ENCODE results near the gene FUT4. TPM values are rescaled to one million over a fixed set of nuclear protein-coding genes. Genes with fewer than 3 reads are reported as not detected.

The FUT4 gene
- total RNA-seq, 1 experiment from 2014 or later = 7.7 TPM

GRCh38 chr11:94560834-94561233, 17.1 kb downstream of the FUT4 start (continued):
- TF ChIP-seq ZNF671 (CRISPR knock-in tag; IDR thresholded peaks at IDR 0.05) (no peak), ESRRA (CRISPR knock-in tag; IDR thresholded peaks at IDR 0.05; ENCODE audit: borderline replicate concordance) (no peak), NFYB (CRISPR knock-in tag; conservative IDR thresholded peaks at IDR 0.05; ENCODE audit: low read depth) (no peak), FOXP1 (CRISPR knock-in tag; IDR thresholded peaks at IDR 0.05; ENCODE audit: borderline replicate concordance) (no peak), ZNF416 (CRISPR knock-in tag; IDR thresholded peaks at IDR 0.05) (no peak), CREB1 (CRISPR knock-in tag; IDR thresholded peaks at IDR 0.05) (no peak)
- TF ChIP-seq, protein P1, sequence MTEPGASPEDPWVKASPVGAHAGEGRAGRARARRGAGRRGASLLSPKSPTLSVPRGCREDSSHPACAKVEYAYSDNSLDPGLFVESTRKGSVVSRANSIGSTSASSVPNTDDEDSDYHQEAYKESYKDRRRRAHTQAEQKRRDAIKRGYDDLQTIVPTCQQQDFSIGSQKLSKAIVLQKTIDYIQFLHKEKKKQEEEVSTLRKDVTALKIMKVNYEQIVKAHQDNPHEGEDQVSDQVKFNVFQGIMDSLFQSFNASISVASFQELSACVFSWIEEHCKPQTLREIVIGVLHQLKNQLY (CRISPR knock-in tag; IDR thresholded peaks at IDR 0.05) = no peak
- TF ChIP-seq, protein P2, sequence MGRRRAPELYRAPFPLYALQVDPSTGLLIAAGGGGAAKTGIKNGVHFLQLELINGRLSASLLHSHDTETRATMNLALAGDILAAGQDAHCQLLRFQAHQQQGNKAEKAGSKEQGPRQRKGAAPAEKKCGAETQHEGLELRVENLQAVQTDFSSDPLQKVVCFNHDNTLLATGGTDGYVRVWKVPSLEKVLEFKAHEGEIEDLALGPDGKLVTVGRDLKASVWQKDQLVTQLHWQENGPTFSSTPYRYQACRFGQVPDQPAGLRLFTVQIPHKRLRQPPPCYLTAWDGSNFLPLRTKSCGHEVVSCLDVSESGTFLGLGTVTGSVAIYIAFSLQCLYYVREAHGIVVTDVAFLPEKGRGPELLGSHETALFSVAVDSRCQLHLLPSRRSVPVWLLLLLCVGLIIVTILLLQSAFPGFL (CRISPR knock-in tag; IDR thresholded peaks at IDR 0.05; ENCODE audit: borderline replicate concordance) = no peak

DNA sequence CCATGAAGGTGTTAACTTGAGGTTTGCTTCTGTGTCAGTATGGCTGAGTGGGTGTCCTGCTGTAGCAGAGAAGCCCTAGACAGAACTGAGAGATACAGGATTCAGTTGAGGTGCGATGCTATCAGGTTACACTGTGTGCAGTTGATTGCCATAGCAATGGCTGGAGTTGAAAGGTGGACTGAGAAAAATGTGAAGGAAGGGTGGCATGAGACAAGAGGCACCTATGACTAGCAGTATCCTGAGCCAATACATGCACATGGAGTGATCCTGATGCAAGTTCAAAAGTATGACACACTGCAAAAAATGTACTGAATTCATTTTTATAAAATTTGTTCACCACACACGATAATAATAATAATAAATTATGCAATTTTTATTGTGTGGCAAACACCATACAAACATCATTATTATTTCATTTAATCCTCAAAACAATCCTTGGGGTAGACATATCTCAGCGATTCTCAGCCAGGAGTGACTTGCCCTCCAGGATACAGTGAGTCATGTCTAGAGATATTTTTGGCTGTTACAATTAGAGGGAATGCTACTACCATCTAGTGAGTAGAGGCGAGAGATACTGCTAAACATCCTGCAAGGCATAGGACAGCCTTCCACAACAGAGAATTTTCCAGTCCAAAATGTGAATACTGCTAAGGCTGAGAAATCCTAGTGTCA, 19.6 kb downstream of the FUT4 start:
- peak; percentile 68 for ATAC-seq
- no peaks in the 10 kb centered on the region for H3K9me3 Mint-ChIP-seq
- DNase-seq (ENCODE audit: low spot score) = no peak
- H3K4me3 Mint-ChIP-seq = no peak overlapping the region
- ChIA-PET CTCF (no interaction called here), POLR2A (no interaction called here)
- peaks cover 13% of the 10 kb centered on the region for H3K4me1 Mint-ChIP-seq
- no peaks in the 10 kb centered on the region; the same call in 1 of the 2 replicates for H3K27me3 Mint-ChIP-seq (ENCODE audit: low read depth)
- no peak for TF ChIP-seq ZBTB43 (CRISPR knock-in tag; IDR thresholded peaks at IDR 0.05)
- no peak for TF ChIP-seq ZNF281 (CRISPR knock-in tag; IDR thresholded peaks at IDR 0.05)
- TF ChIP-seq NFYB (CRISPR knock-in tag; conservative IDR thresholded peaks at IDR 0.05; ENCODE audit: low read depth) = no peak
- TF ChIP-seq E2F1 (CRISPR knock-in tag; IDR thresholded peaks at IDR 0.05) = no peak
- no peak for TF ChIP-seq ZNF423 (CRISPR knock-in tag; IDR thresholded peaks at IDR 0.05)
- TF ChIP-seq FOXP1 (CRISPR knock-in tag; IDR thresholded peaks at IDR 0.05; ENCODE audit: borderline replicate concordance) = no peak
- no peak for TF ChIP-seq MAX (CRISPR knock-in tag; IDR thresholded peaks at IDR 0.05)
- TF ChIP-seq, protein P3, sequence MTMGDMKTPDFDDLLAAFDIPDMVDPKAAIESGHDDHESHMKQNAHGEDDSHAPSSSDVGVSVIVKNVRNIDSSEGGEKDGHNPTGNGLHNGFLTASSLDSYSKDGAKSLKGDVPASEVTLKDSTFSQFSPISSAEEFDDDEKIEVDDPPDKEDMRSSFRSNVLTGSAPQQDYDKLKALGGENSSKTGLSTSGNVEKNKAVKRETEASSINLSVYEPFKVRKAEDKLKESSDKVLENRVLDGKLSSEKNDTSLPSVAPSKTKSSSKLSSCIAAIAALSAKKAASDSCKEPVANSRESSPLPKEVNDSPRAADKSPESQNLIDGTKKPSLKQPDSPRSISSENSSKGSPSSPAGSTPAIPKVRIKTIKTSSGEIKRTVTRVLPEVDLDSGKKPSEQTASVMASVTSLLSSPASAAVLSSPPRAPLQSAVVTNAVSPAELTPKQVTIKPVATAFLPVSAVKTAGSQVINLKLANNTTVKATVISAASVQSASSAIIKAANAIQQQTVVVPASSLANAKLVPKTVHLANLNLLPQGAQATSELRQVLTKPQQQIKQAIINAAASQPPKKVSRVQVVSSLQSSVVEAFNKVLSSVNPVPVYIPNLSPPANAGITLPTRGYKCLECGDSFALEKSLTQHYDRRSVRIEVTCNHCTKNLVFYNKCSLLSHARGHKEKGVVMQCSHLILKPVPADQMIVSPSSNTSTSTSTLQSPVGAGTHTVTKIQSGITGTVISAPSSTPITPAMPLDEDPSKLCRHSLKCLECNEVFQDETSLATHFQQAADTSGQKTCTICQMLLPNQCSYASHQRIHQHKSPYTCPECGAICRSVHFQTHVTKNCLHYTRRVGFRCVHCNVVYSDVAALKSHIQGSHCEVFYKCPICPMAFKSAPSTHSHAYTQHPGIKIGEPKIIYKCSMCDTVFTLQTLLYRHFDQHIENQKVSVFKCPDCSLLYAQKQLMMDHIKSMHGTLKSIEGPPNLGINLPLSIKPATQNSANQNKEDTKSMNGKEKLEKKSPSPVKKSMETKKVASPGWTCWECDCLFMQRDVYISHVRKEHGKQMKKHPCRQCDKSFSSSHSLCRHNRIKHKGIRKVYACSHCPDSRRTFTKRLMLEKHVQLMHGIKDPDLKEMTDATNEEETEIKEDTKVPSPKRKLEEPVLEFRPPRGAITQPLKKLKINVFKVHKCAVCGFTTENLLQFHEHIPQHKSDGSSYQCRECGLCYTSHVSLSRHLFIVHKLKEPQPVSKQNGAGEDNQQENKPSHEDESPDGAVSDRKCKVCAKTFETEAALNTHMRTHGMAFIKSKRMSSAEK (CRISPR knock-in tag; IDR thresholded peaks at IDR 0.05; ENCODE audit: borderline replicate concordance) = no peak
- TF ChIP-seq, protein P4, sequence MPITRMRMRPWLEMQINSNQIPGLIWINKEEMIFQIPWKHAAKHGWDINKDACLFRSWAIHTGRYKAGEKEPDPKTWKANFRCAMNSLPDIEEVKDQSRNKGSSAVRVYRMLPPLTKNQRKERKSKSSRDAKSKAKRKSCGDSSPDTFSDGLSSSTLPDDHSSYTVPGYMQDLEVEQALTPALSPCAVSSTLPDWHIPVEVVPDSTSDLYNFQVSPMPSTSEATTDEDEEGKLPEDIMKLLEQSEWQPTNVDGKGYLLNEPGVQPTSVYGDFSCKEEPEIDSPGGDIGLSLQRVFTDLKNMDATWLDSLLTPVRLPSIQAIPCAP (CRISPR knock-in tag; IDR thresholded peaks at IDR 0.05) = no peak
- H3K27ac Mint-ChIP-seq = peak overlapping the region; percentile 73; the same call in 1 of the 2 replicates
- H3K36me3 Mint-ChIP-seq = no peaks in the 10 kb centered on the region

Measured in WTC11 (cell line).